Kidney (tissue), 14 donors: ENCODE results near the gene FGB. TPM values are rescaled to one million over a fixed set of nuclear protein-coding genes. Genes with fewer than 3 reads are reported as not detected.

Experiments used
- DNase-seq, 5 donors: peaks; one replicate each; pipeline ENCODE4 v3.0.0-alpha.2; 2013 to 2020
- FAIRE-seq: peaks from 2 replicates; lab custom pipeline; 2012; peaks lifted over from hg19 to GRCh38; lab: Jason Lieb, UNC
- H3K27ac ChIP-seq, 2 donors: one replicate each; pipeline ENCODE4 v1.7.0; 2013; ENCODE audit warnings: low read depth in 2 of 2, low read length in 2 of 2, inconsistent platforms in 1 of 2
- H3K27me3 ChIP-seq: one replicate; pipeline ENCODE4 v1.7.1; 2013; ENCODE audit warnings: low read length, inconsistent platforms; ENCODE audit not compliant: control insufficient read depth, insufficient read depth
- H3K36me3 ChIP-seq, 3 donors: one replicate each; pipeline versions ENCODE4 v1.7.0 to v1.7.1; 2013; ENCODE audit warnings: low read length in 3 of 3, control low read depth in 1 of 3, inconsistent platforms in 1 of 3; ENCODE audit not compliant: insufficient read depth in 3 of 3, control insufficient read depth in 2 of 3
- H3K4me1 ChIP-seq, 3 donors: one replicate each; pipeline versions ENCODE4 v1.7.0 to v1.7.1; 2013; ENCODE audit warnings: low read length in 3 of 3, inconsistent platforms in 1 of 3, low read depth in 1 of 3; ENCODE audit not compliant: control insufficient read depth in 2 of 3, insufficient read depth in 2 of 3
- H3K4me3 ChIP-seq, 3 donors: one replicate each; pipeline versions ENCODE4 v1.7.0 to v1.8.1; 2013; ENCODE audit warnings: low read length in 3 of 3, control low read depth in 1 of 3, inconsistent platforms in 1 of 3
- H3K9ac ChIP-seq, 3 donors: one replicate each; pipeline versions ENCODE4 v1.7.0 to v1.7.1; 2013; ENCODE audit warnings: low read length in 3 of 3, control low read depth in 1 of 3, inconsistent platforms in 1 of 3
- H3K9me3 ChIP-seq, 3 donors: one replicate each; pipeline versions ENCODE4 v1.7.0 to v1.7.1; 2013; ENCODE audit warnings: low read length in 3 of 3, control low read depth in 1 of 3, inconsistent platforms in 1 of 3; ENCODE audit not compliant: control insufficient read depth in 2 of 3, insufficient read depth in 1 of 3
- CTCF ChIP-seq: IDR thresholded peaks from 3 replicates; pipeline ENCODE4 v1.5.1; 2012; ENCODE audit warnings: mild to moderate bottlenecking, moderate library complexity, borderline replicate concordance; ENCODE audit not compliant: insufficient read depth; ENCODE audit errors: extremely low read depth
- intact Hi-C: fragments of 100-400 bp; cut with DNase I; formaldehyde crosslinking; loops from one replicate; pipeline ENCODE4 v1.11.1; 2022
- polyA plus RNA-seq: library from polyadenylated mRNA; stranded (reverse); fragments of 350-450 nt; fragmentation: Illumina TruSeq; extraction: RNeasy Lipid Tissue Mini Kit (QIAGEN cat#74804); gene quantifications from one replicate; pipeline ENCODE4 v1.2.3, GENCODE V29; 2014; ENCODE audit warnings: low read depth, low replicate concordance; ENCODE audit not compliant: insufficient read depth
- total RNA-seq: library from RNA; stranded (reverse); fragmentation: NEBNext Ultra II Directional; extraction: Animal tissue kit (Norgen Biotek cat#: 25700); gene quantifications from one replicate; pipeline ENCODE4 v1.2.1, GENCODE V29; 2021
- donor health status: control.
- donor health status: control.
- donor health status: control.
- donor health status: control.
- donor health status: control.
- donor health status: DM: yes; HTN: yes; CAD: no.
- donor health status: Normal renal cell carcinoma (clear cell type).

FGB gene
- total and polyA plus RNA-seq, 2 donors from 2014 or later, result 23.5 to 42.5 TPM

- H3K9me3 ChIP-seq, result no peaks in the 10 kb centered on the region
- no peak overlapping the region for H3K27ac ChIP-seq
- no peaks in the 10 kb centered on the region for H3K4me1 ChIP-seq
- FAIRE-seq (no peak), DNase-seq (no peak)
- H3K4me3 ChIP-seq, result no peak overlapping the region
- TF ChIP-seq CTCF, result no peak
- no peaks in the 10 kb centered on the region for H3K36me3 ChIP-seq
- no peak overlapping the region for H3K9ac ChIP-seq
- H3K27me3 ChIP-seq, result no peaks in the 10 kb centered on the region
- intact Hi-C loops, result no loop called here
These were observed 45.8 kb downstream of the FGB start for GRCh38 chr4:154608361-154609252.

- no peak overlapping the region for H3K9ac ChIP-seq
- DNase-seq (no peak), FAIRE-seq (no peak)
- no peak overlapping the region for H3K27ac ChIP-seq
- no peak for TF ChIP-seq CTCF
- H3K9me3 ChIP-seq, result no peaks in the 10 kb centered on the region
- no peaks in the 10 kb centered on the region for H3K27me3 ChIP-seq
- H3K4me3 ChIP-seq, result no peak overlapping the region
- intact Hi-C loops, result no loop called here
- H3K4me1 ChIP-seq, result no peaks in the 10 kb centered on the region
- no peaks in the 10 kb centered on the region for H3K36me3 ChIP-seq
These were observed 46.7 kb downstream of the FGB start for GRCh38 chr4:154609532-154609931.

- no peak for TF ChIP-seq CTCF
- no peak overlapping the region for H3K9ac ChIP-seq
- no peaks in the 10 kb centered on the region for H3K9me3 ChIP-seq
- FAIRE-seq (no peak), DNase-seq (no peak)
- intact Hi-C loops, result no loop called here
- no peaks in the 10 kb centered on the region for H3K4me1 ChIP-seq
- no peak overlapping the region for H3K27ac ChIP-seq
- no peaks in the 10 kb centered on the region for H3K36me3 ChIP-seq
- H3K4me3 ChIP-seq, result no peak overlapping the region
- H3K27me3 ChIP-seq, result no peaks in the 10 kb centered on the region
These were observed 47.8 kb downstream of the FGB start for GRCh38 chr4:154610582-154610981.
